Measurements from ENCODE around the gene RNF19B. TPM values are rescaled to one million over a fixed set of nuclear protein-coding genes. Genes with fewer than 3 reads are reported as not detected.

The RNF19B gene
- total and polyA plus RNA-seq, 2 of the 13 experiments (the other 11 are each of a cell fraction or from before 2014, with no cell fraction given) = 15.3 to 22.5 TPM

- TF ChIP-seq HBP1 (CRISPR knock-in tag; IDR thresholded peaks at IDR 0.05; ENCODE audit: low read depth) (no peak), ZNF891 (CRISPR knock-in tag; IDR thresholded peaks at IDR 0.05) (no peak), ZKSCAN5 (CRISPR knock-in tag; IDR thresholded peaks at IDR 0.05) (no peak), STAT6 (CRISPR knock-in tag; IDR thresholded peaks at IDR 0.05; ENCODE audit: borderline replicate concordance) (0 out of 2 replicates have a peak, but pooled peaks have one; percentile 48), ZNF441 (CRISPR knock-in tag; IDR thresholded peaks at IDR 0.05; ENCODE audit: borderline replicate concordance) (no peak), ARHGAP35 (CRISPR knock-in tag; IDR thresholded peaks at IDR 0.05; ENCODE audit: borderline replicate concordance) (no peak), FOXC1 (CRISPR knock-in tag; IDR thresholded peaks at IDR 0.05; ENCODE audit: borderline replicate concordance) (no peak), ZNF3 (CRISPR knock-in tag; IDR thresholded peaks at IDR 0.05) (0 out of 2 replicates have a peak, but pooled peaks have one; percentile 41), JUND (CRISPR knock-in tag; IDR thresholded peaks at IDR 0.05) (no peak), MBD4 (IDR thresholded peaks at IDR 0.05; ENCODE audit: borderline replicate concordance, low read length) (peak; percentile 47; the same call in 1 of the 2 replicates), NFIC (IDR thresholded peaks at IDR 0.05; ENCODE audit: low read length) (peak; percentile 70), TCF7 (IDR thresholded peaks at IDR 0.05; ENCODE audit: low read depth) (peak; percentile 55; the same call in 1 of the 2 replicates), PHF8 (CRISPR knock-in tag; IDR thresholded peaks at IDR 0.05) (peak; percentile 49; the same call in 1 of the 2 replicates), ZBTB1 (CRISPR knock-in tag; IDR thresholded peaks at IDR 0.05; ENCODE audit: borderline replicate concordance) (no peak), MEIS1 (CRISPR knock-in tag; IDR thresholded peaks at IDR 0.05; ENCODE audit: borderline replicate concordance) (peak; percentile 58; the same call in 1 of the 2 replicates), MZF1 (CRISPR knock-in tag; IDR thresholded peaks at IDR 0.05; ENCODE audit: borderline replicate concordance) (no peak), ZNF781 (CRISPR knock-in tag; IDR thresholded peaks at IDR 0.05; ENCODE audit: borderline replicate concordance, not compliant biosample characterization) (no peak)
- TF ChIP-seq, protein P1, sequence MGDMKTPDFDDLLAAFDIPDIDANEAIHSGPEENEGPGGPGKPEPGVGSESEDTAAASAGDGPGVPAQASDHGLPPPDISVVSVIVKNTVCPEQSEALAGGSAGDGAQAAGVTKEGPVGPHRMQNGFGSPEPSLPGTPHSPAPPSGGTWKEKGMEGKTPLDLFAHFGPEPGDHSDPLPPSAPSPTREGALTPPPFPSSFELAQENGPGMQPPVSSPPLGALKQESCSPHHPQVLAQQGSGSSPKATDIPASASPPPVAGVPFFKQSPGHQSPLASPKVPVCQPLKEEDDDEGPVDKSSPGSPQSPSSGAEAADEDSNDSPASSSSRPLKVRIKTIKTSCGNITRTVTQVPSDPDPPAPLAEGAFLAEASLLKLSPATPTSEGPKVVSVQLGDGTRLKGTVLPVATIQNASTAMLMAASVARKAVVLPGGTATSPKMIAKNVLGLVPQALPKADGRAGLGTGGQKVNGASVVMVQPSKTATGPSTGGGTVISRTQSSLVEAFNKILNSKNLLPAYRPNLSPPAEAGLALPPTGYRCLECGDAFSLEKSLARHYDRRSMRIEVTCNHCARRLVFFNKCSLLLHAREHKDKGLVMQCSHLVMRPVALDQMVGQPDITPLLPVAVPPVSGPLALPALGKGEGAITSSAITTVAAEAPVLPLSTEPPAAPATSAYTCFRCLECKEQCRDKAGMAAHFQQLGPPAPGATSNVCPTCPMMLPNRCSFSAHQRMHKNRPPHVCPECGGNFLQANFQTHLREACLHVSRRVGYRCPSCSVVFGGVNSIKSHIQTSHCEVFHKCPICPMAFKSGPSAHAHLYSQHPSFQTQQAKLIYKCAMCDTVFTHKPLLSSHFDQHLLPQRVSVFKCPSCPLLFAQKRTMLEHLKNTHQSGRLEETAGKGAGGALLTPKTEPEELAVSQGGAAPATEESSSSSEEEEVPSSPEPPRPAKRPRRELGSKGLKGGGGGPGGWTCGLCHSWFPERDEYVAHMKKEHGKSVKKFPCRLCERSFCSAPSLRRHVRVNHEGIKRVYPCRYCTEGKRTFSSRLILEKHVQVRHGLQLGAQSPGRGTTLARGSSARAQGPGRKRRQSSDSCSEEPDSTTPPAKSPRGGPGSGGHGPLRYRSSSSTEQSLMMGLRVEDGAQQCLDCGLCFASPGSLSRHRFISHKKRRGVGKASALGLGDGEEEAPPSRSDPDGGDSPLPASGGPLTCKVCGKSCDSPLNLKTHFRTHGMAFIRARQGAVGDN (CRISPR knock-in tag; IDR thresholded peaks at IDR 0.05) = no peak
- TF ChIP-seq, protein P2, sequence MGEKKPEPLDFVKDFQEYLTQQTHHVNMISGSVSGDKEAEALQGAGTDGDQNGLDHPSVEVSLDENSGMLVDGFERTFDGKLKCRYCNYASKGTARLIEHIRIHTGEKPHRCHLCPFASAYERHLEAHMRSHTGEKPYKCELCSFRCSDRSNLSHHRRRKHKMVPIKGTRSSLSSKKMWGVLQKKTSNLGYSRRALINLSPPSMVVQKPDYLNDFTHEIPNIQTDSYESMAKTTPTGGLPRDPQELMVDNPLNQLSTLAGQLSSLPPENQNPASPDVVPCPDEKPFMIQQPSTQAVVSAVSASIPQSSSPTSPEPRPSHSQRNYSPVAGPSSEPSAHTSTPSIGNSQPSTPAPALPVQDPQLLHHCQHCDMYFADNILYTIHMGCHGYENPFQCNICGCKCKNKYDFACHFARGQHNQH (CRISPR knock-in tag; IDR thresholded peaks at IDR 0.05) = peak; percentile 90
These were observed 30.8 kb downstream of the RNF19B start (continued) for GRCh38 chr1:32933742-32934322.
